ENCODE measurements around the gene DUSP8.

DUSP8 gene

DNA sequence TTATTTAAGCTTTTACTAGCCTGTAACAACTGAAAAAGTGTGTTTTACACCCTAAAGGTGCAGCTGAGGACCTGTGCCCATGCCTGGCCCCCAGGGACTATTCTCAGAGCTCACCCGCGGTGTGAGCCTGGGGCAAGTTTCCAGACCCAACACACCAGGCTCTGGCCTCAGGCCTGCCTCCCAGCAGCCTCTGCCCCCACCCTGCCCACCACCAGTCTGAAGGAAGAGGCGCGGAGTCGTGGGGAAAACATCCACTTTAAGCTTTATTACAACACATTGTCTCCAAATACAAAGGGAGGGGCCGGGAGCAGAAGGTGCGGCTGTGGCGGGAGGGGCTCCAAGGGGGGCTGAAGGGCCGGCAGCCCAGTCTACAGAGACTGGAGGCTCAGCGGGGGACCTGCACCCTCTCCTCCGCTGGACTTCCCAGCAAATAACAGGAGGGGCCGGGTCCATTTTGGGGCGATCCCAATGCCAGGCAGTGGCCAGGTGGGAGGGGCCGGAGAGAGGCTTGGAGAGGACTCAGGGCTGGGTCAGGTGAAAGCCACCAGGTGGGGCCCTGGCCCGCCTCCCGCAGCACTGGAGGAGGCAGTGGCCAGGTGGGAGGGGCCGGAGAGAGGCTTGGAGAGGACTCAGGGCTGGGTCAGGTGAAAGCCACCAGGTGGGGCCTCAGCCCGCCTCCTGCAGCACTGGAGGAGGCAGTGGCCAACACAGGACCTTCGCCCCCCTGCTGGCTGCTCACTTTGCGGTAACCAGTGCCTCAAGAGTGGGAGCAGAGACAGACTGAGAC, 18.1 kb downstream of the DUSP8 start:
- no peak for DNase-seq (ENCODE audit: low spot score)

DNA sequence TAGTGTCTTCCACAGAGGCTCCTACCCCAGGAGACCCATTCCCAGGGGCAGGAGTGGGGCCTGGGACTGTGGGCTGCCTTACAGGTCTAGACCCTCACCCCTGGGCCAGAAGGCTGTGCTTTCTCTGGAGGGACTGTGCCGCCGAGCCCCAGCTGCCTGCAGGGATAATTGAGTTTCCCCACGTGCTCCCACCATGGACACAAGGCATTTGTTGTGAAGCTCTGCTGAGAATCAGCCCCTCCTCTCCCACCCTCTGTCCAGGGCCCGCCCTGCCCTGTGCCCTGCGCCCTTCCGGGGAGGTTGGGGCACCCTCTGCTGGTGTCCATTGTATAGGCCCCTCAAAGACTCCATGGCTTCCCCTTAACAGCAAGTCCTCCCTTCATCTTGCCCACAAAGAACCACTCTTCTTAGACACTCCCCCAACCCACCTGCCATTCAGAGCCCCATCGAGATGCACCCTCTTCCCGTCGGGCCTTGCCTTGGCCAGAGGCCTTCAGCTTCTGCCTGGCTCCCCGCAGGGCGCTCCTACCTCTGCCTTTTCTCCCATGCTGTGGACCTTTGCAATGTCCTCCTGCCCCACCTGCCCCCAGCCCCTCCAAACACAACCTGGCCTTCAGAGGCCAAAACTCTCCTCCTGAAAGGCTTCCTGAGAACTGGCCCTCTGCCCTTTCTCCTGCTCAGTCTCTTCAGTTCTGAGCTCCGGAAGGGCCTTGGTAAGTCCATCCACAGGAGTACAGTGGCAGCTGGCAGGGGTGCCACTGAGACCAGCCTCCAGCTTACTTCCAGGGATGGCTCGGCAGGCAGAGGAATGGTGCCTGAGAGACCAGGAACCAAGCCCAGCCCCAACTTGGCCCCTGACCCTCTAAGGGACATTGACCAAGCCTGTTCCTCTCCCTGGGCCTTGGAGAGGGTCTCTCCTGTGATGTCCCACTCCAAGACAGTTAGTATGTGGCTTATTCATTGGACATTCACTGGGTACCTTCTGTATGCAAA, 22.4 kb downstream of the DUSP8 start:
- DNase-seq (ENCODE audit: low spot score) = no peak

DNA sequence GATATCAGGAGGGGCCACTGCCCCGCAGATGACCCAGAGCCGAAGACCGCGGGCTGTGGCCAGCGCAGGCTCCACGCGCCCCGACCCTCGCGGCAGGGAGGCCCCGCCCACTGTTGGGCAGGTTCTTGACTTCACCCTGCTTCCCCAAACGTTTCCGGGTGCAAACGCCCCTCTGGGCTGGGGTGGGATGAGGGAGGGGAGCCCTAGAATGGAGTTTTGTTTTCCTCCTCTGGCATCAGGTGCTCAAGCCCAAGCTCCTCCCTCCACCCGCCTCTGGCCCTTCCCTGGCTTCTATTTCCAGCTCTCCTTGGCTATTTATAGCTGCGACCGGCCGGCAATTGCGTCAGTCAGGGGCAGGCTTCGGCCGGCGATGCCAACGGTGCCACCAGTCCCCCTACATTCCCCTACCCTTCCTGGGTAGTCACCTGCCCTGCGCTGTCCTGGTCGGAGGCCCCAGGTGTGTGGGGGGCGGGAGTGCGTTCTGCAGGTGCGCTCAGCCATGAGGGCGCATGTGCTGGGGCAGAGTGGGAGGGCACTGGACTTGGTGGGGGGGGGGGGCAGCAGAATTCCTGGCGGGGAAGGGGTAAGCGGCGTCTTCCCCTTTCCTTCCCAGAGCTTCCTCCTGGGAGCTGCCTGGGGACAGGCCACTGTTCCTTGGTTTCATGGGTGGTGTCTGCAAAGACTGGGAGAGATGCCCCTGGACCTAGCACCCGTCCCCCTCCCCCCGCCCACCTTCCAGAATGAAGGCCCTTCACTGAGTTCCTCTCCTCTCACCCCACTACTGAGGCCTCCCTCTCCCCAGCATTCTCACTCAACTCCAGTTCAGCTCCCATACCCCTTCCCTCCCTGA, 23.6 kb downstream of the DUSP8 start:
- DNase-seq (ENCODE audit: low spot score) = no peak

DNA sequence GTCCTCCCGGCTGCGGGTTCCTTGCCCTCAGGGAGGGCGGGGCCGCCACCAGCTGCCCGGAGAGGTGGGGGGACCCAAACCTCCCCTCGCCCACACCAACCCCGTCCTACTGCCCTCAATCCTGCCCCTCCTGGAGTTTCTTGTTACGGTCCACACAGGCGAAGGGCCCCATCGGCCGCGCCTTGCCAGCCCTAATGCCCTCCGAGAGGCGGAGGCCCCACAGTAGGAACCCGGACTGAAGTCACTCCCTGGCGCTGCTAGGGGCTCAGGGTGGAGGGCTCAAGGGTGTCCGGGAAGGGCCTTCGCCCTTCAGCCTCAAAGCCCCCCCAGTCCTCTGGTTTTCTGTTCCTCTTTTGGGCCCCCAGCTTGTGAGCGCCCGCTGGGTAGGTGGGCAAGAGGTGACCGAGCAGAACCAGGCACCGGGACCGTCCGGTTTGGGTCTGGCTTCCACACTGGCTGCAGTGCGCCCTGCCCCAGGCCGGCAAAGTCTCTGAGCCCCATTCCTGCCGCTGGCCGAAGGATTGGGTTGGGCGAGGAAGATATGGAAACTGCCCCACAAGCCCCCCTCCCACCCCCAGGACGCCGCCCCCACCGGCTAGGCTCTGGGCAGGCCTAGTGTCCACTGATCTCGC, 24.5 kb downstream of the DUSP8 start:
- no peak for DNase-seq (ENCODE audit: low spot score)

DNA sequence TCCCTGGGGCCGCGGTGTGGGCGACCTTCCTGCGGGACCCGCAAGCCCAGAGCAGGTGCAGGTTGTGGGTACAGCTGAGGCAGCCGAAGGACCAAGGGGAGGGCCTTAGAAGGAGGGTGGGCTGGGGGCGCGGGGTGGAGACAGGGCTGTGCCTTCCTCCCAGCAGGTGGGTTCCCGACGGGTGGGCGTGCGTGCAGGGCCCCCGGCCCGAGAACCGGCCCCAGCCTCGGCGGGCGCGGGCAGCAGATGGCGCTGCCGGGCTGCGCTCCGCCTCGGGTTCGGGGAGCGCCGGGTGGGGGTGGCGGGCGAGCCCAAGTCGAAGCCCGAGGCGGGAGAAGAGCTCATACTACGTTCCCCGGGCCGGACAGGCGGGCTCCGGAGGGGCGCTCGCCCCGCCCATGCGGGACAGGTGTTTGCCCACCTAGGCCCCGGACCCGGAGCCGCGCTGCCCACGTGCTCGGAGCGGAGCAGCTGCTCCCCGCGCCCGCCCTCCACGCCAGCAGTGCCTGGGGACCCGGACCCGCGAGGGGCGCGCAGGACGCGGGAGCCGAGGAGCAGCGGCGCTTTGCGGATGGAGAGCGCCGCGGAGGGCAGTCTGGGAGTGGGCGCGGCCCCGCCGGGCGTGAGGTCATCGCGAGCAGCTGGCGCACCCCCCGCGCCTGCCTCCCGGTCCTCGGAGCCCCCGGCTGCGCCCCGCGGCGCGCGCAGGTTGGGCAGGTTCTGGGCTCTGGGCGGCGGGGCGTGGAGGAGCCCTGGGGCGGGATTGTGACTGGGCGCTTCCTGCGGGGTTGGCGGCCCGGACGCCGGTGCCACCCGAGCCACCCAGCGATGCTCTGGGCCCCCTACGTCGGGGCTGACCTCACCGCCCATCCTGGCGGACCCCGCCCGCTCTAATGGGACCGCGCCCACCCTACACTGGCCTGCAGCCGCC, 25.3 kb downstream of the DUSP8 start:
- peak; percentile 33 for DNase-seq (ENCODE audit: low spot score)

DNA sequence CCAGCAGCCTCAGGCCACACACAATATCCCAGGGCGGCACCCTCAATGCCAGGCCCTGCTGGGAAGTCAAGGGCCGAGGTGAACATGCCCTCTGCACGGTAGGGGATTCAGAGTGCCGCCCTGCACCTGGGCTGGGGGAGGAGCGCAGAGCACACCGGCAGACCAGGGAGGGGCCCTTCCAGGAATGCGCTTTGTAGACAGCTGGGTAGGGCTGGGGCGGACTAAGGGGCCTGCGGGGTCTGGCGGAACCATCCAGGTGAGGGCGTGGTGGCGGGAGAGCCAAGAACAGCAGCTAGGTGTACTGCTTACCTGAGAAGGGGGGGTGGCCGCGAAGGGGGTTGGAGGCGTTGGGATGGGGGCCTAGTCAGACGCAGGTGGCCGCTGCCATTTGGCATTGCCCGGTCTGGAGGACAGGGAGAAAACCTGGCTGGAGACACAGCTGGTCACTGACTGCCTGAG, 26.0 kb downstream of the DUSP8 start:
- no peak for DNase-seq (ENCODE audit: low spot score)

DNA sequence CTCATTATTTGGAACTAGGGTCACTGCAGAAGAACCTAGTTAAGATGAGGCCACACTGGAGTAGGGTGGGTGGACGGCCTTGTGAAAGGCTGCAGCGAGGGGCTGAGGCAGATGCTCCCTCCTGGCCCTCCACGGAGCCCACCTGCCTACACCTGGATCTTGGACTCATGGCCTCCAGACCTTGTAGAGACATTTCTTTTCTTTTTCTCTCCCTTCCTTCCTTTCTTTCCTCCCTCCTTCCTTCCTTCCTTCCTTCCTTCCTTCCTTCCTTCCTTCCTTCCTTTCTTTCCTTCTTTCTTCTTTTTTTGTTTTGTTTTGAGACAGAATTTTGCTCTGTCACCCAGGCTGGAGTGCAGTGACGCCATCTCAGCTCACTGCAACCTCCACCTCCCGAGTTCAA, 26.6 kb downstream of the DUSP8 start:
- DNase-seq (ENCODE audit: low spot score) = no peak

DNA sequence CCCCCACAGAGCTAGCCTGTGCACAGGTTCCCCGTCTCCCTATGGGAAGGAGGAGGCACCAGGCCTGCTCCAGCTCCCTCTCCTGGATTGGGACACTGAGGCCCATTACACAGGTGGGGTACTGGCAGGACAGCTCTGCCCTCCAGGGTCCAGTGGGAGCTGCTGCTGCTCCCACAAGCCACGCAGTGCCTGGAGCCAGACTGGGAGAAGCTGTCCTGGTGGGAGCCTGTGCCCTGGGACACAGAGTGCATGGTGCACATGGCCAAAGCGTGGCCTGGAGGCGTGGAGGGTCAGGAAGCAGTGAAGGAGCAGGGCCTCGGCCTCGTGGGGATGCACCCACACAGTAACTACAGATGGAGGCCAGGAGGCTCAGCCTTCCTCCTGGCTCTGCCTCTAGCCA, 27.5 kb downstream of the DUSP8 start:
- DNase-seq (ENCODE audit: low spot score) = no peak

DNA sequence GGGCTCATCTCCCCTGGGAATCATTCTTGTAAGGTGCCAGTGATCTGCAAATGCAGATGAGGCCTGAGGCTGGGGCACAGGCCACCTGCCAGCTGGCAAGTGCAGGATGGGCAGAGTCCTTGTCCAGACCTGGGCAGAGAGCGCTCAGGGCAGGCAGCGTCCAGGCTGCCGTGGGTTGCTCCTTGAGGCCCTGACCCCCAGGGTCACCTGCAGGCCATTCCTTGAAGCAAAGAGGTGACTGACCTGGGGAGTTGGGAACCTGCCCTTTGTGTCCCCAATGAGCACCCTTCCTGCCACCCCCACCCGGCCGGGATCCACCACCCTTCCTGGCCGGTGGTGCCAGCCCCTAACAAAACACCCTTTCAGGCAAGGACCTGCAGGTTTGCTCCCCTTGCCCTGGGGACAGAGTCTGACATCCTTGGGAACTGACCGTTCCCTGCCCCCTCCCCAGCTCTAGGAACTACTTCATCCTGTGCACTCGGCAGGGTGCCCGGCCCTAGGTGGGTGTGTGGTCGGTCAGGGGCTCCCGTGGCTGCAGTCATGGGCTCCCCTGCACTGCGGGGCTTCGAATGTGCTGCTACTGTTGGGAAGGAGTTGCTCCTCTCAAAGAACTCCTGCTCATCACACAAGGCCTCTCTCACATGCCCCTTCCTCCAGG, 28.3 kb downstream of the DUSP8 start:
- no peak for DNase-seq (ENCODE audit: low spot score)

DNA sequence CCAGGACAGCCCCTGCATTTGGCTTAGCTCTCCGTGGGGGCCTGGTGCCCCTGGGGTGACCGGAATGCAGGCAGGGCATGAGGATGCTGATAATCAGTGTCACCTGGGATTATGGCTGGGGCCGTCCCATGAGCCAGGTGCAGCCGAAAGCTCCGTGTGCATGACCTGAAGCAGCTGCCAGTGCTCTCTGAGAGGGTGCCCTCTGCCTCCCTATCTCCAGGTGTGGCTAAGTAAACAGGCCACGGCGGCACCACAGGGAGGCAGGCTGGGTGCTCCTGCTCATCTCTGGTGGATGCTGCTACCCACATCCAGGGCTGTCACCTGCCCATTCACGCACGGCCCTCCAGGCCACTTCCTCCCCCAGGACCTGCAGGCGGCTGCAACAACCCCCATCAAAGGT, 29.8 kb downstream of the DUSP8 start:
- no peak for DNase-seq (ENCODE audit: low spot score)

DNA sequence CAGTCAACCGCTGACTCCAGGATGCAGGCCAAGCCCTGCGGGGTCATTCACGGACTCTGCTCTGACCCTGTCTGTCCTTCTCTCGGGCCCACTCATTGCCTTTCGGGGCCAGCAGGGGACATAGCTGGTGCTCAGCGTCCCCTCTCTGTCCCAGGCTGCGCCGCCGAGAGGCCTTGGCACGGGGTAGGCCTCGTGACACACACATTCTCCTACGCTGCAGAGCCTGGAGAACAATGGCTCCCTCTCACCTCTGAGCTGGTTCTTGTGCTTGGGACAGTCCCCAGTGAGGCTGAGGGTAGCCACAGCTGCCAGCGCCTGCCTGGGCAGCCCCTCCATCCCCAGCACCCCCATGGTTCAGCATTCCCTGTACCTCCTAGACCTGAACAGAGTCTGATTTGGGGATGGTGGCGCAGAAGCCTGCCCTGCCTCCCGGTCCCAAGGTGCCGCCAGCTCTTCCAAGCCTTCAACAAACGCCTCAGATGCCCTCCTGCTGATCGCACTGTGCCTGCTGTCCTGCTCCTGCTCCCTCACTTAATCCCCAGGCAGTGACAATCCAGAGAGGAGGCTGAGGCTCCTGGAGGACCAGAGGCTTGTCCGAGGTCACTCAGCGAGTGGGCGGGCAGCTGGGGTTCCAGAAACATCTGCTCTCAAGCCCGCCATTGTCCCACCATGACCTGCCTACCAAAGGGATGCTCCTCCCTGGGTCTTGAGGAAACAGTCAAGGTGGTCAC, 30.4 kb downstream of the DUSP8 start:
- no peak for DNase-seq (ENCODE audit: low spot score)

DNA sequence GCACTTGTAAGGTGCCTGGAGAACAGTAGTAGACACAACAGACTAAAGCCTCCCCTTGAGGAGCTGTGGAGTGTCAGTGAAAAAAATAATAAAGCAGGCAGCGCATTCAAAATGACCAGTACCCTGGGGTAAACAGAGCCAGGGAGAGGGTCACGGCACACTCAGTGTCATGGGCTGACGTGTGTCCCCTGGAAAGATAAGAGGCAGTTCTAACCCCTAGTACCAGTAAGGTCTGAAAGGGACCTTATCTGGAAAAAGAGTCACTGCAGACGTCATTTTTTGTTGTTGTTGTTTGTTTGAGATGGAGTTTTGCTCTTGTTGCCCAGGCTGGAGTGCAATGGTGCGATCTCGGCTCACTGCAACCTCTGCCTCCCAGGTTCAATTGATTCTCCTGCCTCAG, 32.0 kb downstream of the DUSP8 start:
- no peak for DNase-seq (ENCODE audit: low spot score)

DNA sequence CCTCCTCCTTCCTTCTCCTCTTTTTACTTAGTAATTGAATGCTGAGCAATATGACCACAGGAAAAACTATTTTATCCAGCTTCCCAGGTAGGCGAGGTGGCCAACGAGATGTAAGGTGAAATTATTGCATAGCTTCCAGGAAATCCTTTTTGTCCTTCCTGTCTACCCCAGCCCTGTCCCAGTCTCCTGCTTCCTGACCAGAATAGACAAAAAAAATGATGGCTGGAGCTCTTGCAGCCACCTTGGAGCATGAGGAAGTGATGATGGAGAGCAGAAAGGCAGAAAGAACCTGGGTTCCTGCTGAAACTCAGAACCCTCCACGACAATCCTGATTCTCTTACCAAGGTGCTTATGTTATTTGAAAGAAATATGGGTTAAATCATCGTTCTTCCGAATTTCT, 33.9 kb downstream of the DUSP8 start:
- no peak for DNase-seq (ENCODE audit: low spot score)

DNA sequence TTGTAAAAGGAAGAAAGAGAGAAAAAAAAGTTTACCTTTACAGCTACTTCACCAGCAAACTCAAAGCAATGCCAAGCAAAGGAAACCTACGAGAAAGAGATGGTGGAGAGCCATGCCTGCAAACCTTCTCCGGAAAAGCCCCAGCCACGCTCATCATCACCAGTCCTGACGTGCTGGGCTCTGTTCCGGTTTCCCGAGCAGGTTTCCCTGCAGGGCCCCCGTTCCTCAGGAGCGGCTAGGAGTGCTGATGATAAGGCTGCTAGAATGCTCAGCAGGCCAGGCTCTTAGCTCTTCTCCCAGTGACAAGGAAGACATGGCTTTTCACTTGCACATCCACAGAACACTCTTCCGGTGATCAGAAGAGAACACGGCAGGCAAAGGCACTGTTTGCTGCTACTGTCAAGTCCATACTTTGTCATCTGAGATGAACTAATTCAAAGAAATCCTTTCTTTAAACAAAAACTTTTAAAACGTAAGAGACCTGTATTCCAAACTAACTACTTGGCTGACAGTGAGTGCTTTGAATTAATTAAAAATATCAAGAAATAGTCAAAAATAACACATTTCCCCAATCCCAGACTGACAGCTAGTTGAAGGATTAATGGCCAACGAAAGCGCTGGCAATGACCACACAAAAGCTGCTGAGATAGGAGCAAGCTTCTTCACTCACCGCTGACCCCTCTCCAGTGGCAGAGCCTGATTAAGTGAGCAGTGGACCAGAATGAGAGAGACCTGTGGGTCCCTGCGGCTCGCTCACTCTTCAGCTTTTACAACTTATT, 35.8 kb downstream of the DUSP8 start:
- no peak for DNase-seq (ENCODE audit: low spot score)

DNA sequence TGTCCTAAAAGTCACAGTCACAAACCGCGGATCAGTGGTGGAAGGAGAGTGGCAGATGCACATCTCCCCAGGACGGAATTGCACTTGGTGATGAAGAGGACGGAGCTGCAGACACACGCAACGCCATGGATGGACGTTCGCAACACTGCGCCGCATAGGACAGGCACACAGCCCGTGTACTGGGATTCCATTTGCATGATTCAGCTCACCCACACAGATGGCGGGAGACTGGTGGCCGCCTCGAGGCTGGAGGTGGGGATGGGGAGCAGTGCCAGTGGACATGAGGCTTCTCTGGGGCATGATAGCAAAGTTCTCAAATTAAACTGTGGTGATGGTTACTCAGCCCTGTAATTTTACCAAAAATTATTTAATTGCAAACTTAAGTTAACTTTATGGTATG, 37.4 kb downstream of the DUSP8 start:
- DNase-seq (ENCODE audit: low spot score) = no peak

DNA sequence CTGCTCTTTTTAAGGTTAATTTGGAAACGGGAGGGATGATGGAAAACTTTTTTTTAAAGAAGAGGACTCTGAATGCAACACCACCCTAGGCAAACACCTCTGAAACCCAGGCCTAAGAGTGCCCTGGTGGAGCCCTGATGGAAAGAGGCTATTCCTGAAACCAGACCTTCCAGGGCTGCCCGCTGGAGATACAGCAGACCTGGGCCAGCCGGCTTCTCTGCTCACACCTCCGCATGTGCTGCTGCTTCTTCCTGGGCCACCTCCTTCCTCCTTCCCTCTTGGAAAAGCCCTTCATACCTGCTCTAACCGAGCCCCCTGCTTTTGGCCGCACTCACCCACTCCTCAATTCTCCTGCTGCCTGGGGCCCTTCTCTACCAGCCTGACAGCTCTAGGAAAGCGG, 37.9 kb downstream of the DUSP8 start:
- no peak for DNase-seq (ENCODE audit: low spot score)

DNA sequence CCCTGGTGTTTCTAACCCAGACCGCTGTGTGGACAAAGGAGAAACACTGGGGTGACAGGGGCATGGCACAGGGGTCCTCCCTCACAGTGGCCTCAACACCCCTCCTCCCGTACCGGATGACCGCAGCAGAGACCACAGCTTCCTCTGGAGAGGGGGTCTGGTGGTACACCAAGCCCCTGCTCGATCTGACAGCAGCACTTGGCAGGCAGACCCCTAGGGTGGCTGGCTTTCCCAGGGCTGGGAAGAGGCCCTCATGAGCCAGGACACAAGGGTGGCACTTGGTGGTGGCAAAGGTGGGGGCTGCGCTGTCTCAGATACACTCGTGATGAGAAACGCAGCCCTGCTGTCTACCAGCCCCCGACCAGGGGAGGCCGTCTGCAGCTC, 38.7 kb downstream of the DUSP8 start:
- DNase-seq (ENCODE audit: low spot score) = no peak

DNA sequence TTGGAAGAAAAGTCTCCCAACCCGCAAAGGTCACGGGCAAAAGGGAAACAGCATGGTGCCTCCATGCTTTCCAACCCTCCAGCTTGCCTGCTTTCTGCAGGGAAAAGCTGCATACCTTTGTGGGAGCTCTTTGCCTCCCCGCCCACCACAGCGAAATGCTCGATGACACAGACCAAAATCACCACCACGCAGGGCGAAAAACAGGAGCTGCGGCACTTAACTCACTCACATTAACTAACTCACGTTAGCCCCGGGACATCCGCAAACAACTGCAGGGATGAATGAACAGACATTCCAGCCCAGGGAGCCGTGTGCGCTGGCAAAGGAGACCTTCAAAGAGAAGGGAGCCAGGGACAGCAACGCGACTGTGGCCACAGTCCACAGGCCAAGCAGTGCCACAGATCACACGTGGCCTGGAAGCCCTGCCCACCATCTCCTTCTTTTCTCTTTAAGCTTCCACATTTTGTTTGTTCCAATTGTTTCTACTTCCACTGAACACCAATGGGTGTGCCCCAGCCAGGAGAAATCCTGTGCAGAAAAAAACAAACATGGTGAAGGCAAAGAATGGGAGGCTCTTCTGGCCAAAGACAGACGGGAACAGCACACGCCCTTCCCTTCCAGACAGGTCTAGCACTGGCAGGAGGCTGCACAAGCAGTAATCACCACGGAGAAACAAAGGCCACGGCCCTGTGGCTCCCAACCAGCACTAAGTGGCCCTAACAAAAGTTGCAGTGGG, 39.3 kb downstream of the DUSP8 start:
- DNase-seq (ENCODE audit: low spot score) = no peak

Data from CD4-positive, alpha-beta T cell treated with Interleukin-15 for 4 hours (primary cell).